Measurements from ENCODE around the gene CTIF.

Gene CTIF

DNA sequence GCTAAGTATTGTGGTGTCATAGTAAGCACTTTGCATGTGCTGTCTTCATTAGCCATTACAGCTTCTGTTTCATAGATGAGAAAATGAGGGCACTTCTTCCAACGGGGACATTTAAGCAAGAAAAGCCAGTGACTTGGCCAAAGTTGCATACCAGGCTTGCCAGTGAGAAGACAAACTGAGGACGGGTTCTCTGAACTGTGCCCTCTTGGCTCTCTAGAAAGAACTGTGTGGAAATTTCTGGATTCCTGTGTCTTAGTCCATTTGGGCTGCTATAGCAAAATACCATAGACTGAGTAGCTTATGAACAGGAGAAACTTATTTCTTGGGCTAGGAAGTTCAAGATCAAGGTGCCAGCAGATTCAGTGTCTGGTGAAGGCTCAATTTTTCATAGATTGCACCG lies 13.3 kb downstream of the CTIF start:
- DNase-seq: no peak

DNA sequence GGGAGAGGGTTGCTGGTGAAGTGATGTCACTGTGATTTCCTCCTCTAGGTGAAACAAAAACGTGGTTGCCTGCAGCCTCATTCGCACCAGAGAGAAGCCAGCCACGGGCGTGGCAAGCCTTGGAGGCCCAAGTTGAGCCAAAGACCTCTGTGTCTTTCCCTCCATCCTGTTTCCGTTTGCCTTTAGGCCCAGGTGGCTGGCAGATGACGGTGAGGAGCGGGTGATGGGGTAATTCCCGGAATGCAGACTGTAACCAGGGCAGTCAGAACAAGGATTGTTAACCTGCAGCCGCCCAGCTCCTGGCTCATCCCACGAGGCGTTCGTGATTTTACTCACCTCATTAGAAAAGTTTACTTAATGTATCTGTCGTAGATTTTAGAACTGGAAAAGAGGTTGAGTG lies 14.4 kb downstream of the CTIF start:
- DNase-seq: no peak

DNA sequence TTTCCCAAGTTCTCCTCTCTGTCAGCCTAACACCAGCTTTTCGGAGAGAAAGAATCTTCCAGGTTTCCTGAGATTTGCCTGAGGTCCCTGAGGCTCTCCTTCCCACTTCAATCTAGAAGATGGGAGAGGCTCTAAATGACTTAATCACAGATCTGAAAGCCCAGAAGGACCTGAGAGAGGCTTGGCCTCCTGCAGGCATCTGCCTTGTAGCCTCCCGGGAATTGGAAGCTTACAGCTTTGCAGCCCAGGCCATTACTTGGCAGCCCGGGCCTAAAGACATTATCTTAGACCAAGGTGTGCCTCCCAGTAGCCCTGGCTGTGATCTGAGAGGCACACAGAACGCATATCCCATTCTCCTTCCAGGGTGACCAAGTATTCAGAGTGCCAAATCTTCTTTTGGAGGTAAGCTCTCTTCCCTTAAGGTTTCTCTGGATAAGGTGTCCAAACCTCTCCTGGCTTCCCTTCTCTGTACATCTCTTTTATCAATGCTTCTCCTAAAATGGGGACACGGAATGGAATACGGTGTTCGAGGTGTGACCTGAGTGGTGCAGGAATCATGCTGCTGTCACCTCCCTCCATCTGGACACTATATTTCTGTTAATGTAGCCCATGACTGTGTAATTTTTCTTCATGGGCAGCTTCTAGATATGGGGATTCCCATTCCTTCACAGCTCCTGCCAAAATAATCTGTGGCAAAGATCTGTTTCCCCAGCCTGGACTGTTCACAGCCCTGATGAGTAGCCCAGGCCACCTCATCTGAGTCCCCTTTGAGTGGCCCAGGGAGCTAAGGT lies 16.0 kb downstream of the CTIF start:
- DNase-seq: no peak

DNA sequence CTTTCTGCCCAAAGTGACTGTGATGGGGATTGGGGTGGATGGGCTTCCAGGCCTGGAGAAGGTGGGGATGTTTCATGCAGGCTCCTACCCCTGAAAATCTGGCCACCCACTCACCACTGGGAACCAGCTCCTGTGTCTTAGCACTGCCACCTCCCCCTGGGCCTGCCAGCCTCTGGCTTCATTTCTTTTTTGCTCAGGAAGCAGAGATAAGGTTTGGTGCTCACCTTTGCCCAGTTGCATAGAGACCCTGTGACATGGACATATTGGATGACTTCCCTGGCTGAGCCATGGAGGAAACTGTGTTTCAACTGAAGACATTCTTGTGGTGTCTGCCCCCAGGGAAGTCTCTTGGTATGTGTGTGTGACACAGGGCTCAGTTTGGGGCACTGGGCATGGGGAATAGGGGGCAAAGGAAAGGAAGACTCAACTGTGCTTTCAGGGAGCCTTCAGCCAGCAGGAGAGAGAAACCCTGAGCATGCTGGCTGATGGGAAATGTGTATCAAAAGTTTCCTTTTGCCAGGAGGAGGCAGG lies 16.7 kb downstream of the CTIF start:
- DNase-seq: no peak

DNA sequence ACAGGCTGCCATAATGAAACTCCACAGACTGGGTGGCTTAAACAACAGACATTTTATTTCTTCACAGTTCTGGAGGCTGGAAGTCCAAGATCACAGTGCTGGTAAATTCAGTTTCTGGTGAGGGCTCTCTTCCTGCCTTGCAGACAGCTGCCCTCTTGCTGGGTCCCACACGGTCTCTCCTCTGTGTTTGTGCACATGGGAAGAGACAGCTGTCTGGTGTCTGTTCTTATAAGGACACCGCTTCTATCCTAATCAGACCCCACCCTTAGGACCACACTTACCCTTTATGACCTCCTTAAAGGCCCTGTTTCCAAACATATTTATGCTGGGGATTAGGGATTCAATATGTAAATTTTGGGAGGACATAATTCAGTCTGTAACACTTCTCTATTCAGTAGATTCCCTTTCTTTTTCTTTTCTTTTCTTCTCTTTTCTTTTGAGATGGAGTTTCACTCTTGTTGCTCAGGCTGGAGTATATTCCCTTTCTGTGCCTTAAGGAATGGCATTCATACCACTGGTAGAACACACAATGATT lies 18.9 kb downstream of the CTIF start:
- DNase-seq: no peak

DNA sequence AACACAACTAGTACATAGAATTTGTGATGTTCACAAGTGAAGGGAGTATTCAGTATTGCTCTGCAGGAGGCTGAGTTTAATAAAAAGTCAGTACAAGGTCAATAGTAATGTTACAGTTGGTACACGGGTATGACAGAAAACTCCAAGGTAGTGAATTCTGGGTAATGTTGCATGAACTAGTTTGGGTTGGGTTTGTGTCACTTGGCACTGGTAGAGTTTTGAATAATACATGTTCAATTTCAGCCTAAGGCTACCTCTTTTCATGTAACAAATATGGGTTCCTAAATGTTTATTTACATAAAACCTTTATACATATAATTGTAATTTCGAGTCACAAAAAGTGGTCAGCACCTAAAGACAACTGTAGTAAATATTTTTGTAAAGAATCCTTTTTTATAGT lies 19.4 kb downstream of the CTIF start:
- no peak for DNase-seq

DNA sequence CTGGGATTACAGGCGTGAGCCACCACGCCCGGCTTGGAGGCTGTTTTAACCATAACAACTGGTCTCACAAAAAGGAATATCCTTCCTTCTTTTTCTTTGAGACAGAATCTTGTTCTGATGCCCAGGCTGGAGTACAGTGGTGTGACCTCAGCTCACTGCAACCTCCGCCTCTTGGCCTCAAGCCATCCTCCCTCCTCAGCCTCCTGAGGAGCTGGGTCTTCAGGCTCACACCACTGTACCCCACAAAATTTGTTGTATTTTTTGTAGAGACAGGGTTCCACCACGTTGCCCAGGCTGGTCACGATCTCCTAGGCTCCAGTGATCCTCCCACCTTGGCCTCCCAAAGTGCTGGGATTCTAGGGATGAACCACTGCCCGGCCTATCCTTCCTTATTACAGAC lies 21.7 kb downstream of the CTIF start:
- no peak for DNase-seq

DNA sequence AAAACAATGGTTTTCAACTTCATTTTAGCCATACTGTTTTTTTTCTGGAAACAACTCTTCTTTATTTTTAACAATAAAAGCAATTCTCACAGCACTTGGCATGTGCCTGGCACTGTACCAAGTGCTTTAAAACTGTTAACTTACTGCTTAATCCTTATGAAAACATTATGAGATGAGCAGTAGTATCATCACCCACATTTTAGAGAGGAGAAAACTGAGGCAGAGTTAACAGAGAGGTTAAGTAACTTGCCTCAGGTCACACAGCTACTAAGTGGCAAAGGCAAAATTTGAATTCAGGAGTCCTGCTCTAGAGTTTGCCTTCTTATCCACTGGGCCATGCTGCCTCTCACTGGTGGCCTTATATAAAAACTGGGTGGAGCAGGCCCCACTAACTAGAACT lies 23.2 kb downstream of the CTIF start:
- no peak for DNase-seq

DNA sequence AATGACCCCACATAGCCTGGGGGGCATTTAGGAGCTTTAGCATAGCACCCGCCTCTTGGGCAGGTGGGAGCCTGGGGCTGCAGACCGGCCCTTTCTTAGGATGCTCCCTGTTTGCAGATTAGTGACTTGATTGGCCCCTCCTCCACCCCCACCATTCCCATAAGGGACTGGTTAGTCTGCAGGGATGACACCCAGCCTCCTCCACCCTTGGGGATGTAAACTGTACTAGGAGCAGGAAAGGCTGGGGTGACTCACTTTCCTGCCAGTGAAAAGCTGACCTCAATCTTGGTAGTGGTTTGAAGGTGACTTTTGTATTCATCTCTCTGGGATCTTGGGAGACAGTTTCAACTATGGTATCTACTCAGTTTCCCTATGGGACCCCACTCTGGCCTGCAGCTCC lies 24.2 kb downstream of the CTIF start:
- DNase-seq: peak; percentile 31 to 70

DNA sequence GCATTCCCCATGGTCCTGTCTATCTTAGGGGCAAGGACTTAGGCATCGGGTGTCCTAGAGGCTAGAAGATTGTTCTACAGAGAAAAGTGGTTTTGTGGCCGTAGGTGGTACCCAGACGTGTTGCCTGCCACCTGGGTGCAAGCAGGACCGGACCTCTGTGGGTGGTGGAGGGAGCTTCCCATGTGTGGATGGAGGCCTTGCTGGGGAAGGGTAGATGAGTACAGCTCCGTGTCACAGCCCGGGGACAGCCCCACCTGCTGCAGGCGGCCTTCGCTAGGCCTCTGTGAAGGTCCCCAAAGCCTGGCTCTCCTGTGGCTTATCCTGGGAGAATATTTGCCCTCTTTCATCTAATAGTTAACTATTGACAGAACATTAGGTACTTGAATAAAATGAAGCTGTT lies 25.3 kb downstream of the CTIF start:
- DNase-seq: no peak

DNA sequence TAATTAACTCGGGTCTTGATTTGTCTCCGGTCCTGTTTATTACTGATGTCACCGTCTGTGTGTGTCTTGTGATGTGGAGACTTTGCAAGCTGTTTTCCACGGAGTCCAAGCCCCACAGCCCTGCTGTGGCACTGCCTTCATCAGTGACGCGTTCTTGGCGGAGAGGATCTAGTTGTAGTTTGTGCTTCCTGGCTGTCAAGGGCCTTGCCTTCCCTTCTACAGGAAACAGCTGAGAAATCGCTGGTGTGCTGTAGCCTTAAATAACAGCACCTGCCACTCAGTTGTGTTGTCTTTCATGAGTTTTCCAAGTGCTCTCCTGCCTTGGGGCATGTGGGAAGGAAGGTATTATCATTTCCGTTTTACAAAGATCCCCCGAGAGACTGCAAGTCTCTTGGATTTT lies 26.3 kb downstream of the CTIF start:
- no peak for DNase-seq

DNA sequence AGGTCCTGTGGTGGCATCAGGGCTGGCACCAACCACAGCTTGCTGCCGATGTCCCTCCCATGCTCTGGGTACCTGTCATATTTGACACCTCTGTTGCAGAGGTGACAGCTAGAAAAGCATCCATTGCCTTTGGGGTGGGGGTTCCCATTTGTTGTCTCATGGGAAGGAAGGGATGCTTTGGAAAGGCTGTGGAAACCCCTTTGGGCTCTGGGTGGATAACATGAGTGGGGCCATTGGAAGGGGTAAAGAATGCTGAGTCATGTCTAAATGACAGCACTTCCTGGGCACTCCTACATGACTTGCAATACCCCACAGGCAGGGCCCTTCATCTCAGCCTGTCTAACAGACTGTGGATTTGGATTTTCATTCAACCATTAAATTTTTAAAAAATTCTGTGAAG lies 27.8 kb downstream of the CTIF start:
- no peak for DNase-seq

DNA sequence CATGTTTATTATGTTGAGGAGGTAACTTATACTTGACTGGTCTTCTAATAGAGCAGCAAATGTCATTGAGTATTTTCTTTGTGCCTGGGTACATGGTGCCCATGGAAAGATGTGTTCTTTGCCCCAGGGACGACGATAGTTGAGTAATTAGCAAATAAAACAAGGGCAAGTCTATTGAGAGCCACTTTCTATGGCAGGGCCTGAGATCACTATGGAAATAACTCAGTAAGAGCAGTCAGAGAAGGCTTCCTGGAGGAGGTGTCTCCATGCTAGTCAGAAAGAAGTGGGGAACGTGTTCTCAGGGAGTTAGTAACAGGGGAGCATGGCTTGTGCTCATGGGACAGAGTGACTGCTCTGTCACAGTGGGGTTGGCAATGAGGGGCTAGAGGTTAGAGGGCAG lies 28.6 kb downstream of the CTIF start:
- no peak for DNase-seq

DNA sequence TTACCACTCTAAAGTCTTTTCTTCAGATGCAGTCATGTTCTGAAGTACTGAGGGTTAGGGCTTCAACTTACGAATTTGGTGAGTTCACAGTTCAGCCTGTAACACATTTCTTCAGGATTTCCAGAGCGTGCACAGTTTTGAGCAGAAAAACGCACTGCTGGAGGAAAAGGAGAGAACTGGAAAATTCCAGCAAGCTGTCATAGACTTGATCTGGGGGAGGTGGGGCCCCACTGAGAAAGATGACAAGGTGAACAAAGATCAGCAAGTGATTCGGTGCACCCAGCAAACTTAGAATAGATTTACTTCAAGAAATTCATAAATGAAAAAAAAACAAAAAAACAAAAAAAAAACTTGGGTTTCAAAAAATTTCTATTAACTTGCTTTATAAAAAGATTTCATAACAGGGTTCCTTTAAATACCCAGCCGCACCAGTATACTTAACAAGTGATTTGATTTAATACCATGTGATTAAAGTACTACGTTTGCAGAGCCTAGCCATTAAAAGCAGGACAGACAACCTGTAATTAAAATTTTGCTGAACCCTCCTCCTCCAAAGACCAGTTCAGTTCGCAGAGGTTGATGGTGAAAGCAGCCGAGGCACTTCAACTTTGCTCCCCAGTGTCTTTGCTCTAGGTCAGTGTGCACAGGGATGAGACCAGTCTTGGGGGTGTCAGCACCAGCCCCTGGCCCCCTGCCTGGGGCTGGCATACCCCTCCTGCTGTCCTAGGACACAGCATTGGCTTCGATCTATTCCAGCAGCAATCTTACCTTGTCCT lies 30.5 kb downstream of the CTIF start:
- no peak for DNase-seq

DNA sequence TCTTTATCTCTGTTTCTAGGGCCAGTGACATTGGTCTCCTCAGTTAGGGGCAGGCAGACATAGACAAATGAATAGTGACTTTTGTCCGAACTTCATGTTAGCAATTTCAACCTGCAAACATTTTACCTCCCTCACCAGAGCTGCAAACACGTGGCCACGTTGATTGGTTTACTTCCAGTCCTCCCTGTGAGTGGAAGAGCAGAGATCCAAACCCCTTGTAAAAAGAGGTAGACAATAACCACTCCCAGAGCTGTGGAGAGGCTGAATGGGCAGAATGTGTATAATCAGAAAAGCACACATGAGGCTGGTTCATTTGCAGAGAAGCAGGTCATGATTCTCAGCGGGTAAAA lies 31.1 kb downstream of the CTIF start:
- no peak for DNase-seq

DNA sequence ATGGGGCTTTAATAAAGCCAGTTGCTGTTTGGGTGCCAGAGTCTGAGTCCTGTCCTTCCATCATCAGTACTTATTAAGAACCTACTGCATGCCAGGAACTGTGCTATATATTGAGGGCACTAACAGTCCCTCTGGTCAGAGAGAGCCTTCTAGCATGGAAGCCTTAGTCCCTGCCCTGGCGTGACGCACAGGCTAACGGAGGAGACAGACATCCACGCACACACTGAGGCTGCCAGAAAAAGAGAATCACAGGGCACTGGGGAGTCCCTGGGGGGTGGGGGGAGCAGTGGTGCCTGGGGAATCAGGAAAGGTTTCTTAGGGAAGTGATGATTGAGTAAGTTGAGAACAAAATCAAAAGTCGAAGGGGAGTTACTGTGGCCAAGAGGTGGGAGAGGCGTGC lies 31.5 kb downstream of the CTIF start:
- DNase-seq: no peak

DNA sequence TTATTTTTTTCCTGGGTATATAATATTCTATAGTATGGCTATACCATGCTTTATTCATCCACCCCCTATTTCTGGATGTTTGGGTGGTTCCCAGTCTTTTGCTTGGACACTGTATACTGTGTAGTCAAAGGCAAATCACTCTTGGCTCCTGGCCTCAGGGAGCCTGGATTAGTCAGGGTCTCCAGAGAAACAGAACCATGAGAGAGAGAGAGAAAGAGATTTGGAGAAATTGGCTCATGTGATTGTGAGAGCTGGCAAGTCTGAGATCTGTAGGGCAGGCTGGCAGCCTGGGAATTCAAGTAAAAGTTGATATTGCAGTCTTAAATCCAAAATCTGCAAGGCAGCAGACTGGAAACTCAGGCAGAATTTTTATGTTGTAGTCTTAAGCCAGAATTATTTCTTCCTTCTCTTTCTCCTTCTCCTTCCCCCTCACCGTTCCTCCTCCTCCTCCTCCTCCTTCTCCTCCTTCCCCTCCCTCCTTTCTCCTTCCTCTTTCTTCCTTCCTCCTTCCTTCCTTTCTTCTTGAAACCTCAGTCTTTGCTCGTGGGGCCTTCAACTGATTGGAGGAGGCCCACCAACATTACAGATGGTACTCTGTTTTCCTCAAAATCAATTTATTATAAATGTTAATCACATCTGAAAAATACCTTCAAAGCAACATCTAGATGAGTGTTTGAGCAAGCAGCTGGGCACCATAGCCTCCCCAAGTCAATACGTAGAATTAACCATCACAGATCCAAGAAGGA lies 33.0 kb downstream of the CTIF start:
- DNase-seq: no peak

DNA sequence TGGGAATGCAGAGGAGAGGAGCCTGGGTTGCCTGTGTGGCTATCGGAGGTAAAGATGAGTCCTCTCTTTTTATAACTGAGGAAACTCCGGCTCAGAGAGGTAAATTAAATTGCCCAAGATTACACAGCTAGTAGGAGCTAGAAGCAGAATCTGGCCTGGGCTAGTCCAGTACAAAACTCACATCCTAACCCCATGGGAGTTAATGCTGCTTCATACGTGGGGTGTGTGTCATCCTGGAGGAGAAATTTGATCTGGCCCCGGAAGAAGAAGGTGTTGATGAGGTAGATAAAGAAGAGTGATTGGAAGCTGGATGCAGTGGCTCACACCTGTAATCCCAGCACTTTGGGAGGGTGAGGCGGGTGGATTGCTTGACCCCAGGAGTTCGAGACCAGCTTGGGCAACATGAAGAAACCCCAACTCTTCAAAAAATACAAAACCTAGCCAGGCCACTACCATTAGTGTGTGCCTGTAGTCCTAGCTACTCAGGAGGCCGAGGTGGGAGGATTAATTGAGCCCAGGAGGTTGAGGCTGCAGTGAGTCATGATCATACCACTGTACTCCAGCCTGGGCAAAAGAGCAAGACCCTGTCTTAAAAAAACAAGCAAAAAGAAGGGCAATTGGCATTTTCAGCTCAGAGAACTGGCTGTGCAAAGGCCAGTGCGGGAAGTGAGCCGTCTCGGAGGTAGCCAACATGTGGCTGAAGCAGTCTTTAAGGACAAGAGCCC lies 33.7 kb downstream of the CTIF start:
- DNase-seq: no peak

DNA sequence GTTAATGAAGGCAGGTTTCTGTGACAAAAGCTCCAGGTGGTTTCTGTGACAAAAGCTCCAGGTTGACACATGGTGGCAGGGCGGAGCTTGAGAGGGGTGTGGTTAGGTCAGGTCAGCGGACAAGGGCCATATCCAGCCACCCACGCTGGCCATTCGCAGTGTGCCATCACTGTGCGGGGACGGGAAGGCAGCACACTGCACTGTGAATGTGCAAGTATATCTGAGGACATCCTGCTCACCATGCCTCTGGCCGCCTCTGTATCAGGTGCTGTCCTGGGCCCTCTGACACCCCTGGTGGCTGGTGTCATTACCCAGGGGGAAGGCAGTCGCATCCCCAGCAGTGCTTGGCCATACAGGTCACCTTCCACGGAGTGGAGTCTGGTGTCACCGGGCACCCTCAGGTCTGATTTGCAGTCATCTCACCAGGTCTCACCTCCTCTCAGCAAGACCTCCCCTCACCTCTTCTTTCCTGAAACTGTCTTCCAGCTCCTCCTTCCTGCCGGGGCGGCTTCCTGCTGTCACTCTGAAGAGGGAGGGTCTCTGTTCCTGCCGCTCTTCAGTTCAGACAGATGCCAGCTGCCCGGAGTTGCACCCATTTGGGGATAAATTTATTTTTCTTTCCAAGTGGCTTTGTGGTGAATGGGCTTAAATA lies 34.9 kb downstream of the CTIF start:
- no peak for DNase-seq

DNA sequence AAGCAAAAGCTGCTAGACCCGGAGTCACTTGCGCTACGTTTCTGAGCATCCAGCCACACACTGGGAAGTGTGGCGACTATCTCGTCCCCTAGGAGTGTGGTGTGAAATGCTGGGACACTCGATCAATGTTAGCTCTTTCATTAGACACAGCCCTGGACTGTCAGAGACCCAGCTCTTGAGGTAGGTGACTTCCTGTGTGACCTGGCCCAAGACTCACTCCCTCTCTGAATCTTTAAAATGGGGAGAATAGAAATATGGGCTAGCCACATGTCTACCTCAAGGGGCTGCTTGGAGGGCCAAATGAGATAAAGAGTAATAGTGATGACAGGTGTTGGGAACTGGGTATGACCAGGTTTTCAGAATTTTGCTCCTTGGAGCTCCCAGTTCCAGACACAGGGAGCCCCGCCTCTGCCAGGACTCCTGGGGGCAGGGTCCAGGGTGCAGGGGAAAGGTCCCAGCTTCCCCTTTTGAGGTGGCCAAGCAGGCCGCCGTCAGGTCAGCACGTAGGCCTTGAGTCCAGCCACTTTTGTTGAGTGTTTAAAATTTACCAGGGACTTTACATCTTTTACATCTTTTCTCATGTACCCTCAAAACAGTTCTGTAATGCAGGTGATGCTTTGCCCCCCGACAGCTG lies 36.0 kb downstream of the CTIF start:
- no peak for DNase-seq

DNA sequence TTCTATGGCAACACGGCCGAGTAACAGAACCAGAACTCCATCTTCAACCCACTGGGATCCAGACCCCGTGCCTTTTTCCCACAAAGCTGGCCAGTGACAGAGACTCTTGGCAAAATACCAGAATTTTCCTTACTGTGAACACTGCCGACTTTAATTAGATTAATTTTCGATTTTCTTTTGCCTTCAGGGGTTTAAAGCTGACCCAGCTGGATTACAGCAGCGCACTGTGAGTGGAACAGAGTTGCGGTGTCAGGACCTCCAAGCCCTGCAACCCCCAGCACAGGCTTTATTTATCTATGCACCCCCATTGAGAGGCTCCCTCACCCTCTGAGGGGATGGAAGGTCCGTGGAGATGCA lies 36.4 kb downstream of the CTIF start:
- no peak for DNase-seq

All from SW 1271 (cell line).